Measurements from ENCODE around the gene RALGDS.

- TF ChIP-seq EZH2 (IDR thresholded peaks at IDR 0.05; ENCODE audit: low read depth, unreplicated experiment) (no peak), JUNB (IDR thresholded peaks at IDR 0.05; ENCODE audit: unreplicated experiment) (no peak), CTCF (conservative IDR thresholded peaks at IDR 0.05; ENCODE audit: low read depth in 2 of 2) (no peak), POLR2AphosphoS5 (IDR thresholded peaks at IDR 0.05; ENCODE audit: low read depth) (no peak), EZH2phosphoT487 (IDR thresholded peaks at IDR 0.05; ENCODE audit: unreplicated experiment) (no peak), NANOG (IDR thresholded peaks at IDR 0.05; ENCODE audit: borderline replicate concordance) (no peak), ETS1 (IDR thresholded peaks at IDR 0.05) (no peak), REST (IDR thresholded peaks at IDR 0.05; ENCODE audit: unreplicated experiment) (no peak), CREB1 (CRISPR knock-in tag; IDR thresholded peaks at IDR 0.05; ENCODE audit: low read depth) (no peak), STAT1 (IDR thresholded peaks at IDR 0.05; ENCODE audit: unreplicated experiment) (no peak), ZNF331 (CRISPR knock-in tag; IDR thresholded peaks at IDR 0.05; ENCODE audit: low read depth) (no peak)
Measured at GRCh38 chr9:133065070-133065388, 56.0 kb downstream of the RALGDS start.
